Ishikawa (cell line): Measurements from ENCODE around the gene RALGAPA2.

Experiments used
- CEBPB ChIP-seq: IDR thresholded peaks from 2 replicates; pipeline ENCODE4 v1.6.1; 2012
- CREB1 ChIP-seq: IDR thresholded peaks from 2 replicates; pipeline ENCODE4 v1.6.1; 2012; ENCODE audit warnings: low read depth
- EGR1 ChIP-seq: IDR thresholded peaks from 2 replicates; pipeline ENCODE4 v1.6.1; 2012
- EP300 ChIP-seq: IDR thresholded peaks from 2 replicates; pipeline ENCODE4 v1.6.1; 2012; ENCODE audit warnings: borderline replicate concordance
- FOXM1 ChIP-seq: IDR thresholded peaks from 2 replicates; pipeline ENCODE4 v1.6.1; 2012; ENCODE audit warnings: low read depth, borderline replicate concordance
- MAX ChIP-seq: IDR thresholded peaks from 2 replicates; pipeline ENCODE4 v1.6.1; 2012
- NFIC ChIP-seq: IDR thresholded peaks from 2 replicates; pipeline ENCODE4 v1.6.1; 2012
- RAD21 ChIP-seq: IDR thresholded peaks from 2 replicates; pipeline ENCODE4 v1.6.1; 2012; ENCODE audit warnings: low read depth
- TAF1 ChIP-seq: IDR thresholded peaks from 2 replicates; pipeline ENCODE4 v1.6.1; 2012; ENCODE audit warnings: low read depth, mild to moderate bottlenecking
- TCF12 ChIP-seq: IDR thresholded peaks from 2 replicates; pipeline ENCODE4 v1.6.1; 2012; ENCODE audit warnings: low read depth
- TEAD4 ChIP-seq: IDR thresholded peaks from 2 replicates; pipeline ENCODE4 v1.6.1; 2012
- USF1 ChIP-seq: IDR thresholded peaks from 2 replicates; pipeline ENCODE4 v1.6.1; 2012
- YY1 ChIP-seq: IDR thresholded peaks from 2 replicates; pipeline ENCODE4 v1.6.1; 2012; ENCODE audit warnings: low read depth
- ZBTB7A ChIP-seq: IDR thresholded peaks from 2 replicates; pipeline ENCODE4 v1.6.1; 2012; ENCODE audit warnings: low read depth
- TF ChIP-seq, protein P1 (sequence below): IDR thresholded peaks from 2 replicates; pipeline ENCODE4 v1.6.1; 2012; ENCODE audit warnings: low read depth, mild to moderate bottlenecking

RALGAPA2 gene

GRCh38 chr20:20365480-20366161, 346.8 kb downstream of the RALGAPA2 start:
- TF ChIP-seq YY1, result no peak
- TF ChIP-seq, protein P1, sequence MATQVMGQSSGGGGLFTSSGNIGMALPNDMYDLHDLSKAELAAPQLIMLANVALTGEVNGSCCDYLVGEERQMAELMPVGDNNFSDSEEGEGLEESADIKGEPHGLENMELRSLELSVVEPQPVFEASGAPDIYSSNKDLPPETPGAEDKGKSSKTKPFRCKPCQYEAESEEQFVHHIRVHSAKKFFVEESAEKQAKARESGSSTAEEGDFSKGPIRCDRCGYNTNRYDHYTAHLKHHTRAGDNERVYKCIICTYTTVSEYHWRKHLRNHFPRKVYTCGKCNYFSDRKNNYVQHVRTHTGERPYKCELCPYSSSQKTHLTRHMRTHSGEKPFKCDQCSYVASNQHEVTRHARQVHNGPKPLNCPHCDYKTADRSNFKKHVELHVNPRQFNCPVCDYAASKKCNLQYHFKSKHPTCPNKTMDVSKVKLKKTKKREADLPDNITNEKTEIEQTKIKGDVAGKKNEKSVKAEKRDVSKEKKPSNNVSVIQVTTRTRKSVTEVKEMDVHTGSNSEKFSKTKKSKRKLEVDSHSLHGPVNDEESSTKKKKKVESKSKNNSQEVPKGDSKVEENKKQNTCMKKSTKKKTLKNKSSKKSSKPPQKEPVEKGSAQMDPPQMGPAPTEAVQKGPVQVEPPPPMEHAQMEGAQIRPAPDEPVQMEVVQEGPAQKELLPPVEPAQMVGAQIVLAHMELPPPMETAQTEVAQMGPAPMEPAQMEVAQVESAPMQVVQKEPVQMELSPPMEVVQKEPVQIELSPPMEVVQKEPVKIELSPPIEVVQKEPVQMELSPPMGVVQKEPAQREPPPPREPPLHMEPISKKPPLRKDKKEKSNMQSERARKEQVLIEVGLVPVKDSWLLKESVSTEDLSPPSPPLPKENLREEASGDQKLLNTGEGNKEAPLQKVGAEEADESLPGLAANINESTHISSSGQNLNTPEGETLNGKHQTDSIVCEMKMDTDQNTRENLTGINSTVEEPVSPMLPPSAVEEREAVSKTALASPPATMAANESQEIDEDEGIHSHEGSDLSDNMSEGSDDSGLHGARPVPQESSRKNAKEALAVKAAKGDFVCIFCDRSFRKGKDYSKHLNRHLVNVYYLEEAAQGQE, result no peak
- no peak for TF ChIP-seq EP300
- TF ChIP-seq TAF1, result no peak
- TF ChIP-seq RAD21, result no peak
- no peak for TF ChIP-seq CEBPB
- no peak for TF ChIP-seq MAX
- no peak for TF ChIP-seq TEAD4
- TF ChIP-seq NFIC, result no peak
- no peak for TF ChIP-seq ZBTB7A
- TF ChIP-seq EGR1, result no peak
- TF ChIP-seq CREB1, result no peak
- no peak for TF ChIP-seq USF1
- no peak for TF ChIP-seq FOXM1
- TF ChIP-seq TCF12, result no peak

GRCh38 chr20:20364593-20365479, 347.6 kb downstream of the RALGAPA2 start:
- TF ChIP-seq CREB1, result no peak
- TF ChIP-seq TEAD4, result no peak
- TF ChIP-seq TAF1, result no peak
- TF ChIP-seq FOXM1, result no peak
- no peak for TF ChIP-seq NFIC
- TF ChIP-seq, protein P1, result no peak
- no peak for TF ChIP-seq ZBTB7A
- no peak for TF ChIP-seq RAD21
- no peak for TF ChIP-seq USF1
- TF ChIP-seq TCF12, result no peak
- no peak for TF ChIP-seq EP300
- no peak for TF ChIP-seq CEBPB
- TF ChIP-seq MAX, result no peak
- no peak for TF ChIP-seq YY1
- TF ChIP-seq EGR1, result no peak

DNA sequence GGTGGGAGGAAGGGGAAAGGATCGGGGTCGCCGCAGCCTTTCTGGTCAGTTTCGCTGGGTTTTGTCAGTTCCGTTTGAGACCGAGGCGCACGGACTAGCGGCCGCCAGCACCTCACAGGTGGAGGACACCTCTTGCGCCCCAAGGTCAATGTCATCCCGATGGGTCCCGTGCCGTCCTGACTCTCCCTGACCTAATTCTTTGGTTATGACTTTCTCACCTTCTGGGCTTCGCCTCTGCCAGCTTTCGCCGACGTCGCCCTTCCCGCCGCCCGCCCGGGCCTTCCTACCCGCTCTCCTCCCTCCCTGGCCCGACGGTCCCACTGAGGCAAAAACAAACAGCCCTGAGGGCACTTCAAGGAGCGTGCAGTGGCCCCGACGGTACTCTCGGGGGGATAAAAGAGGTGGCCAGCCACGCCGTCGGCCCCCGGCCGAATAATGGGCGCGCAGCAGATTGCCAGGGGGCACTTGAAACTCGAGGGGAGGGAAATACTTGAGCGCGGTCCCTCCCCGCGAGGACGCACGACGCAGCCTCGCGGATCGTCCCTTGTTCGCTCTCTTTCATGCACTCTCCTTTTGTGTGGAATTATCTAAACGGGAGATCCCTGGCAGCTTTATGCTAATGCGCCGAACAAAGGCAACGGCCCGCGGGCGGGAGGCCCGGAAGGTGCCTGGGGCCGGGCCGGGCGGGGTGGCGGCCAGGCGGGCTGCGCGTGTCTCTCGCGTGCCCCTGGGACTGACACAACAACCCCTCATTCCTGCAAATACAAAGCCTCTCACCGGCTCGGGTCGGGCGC, 348.4 kb downstream of the RALGAPA2 start:
- TF ChIP-seq USF1 (no peak), RAD21 (no peak), EGR1 (no peak), NFIC (no peak), CEBPB (no peak), FOXM1 (no peak), TCF12 (no peak), MAX (no peak), CREB1 (no peak), TEAD4 (no peak), TAF1 (no peak), YY1 (no peak), ZBTB7A (no peak)
- TF ChIP-seq, protein P1, result no peak
